GM18526 (cell line): ENCODE measurements around the gene SRRM2.
A peak's percentile ranks its signal among the peaks of the same experiment; 100 is the strongest.

Source experiments
- POLR2A ChIP-seq: IDR thresholded peaks from 3 replicates; pipeline ENCODE4 v1.6.1; 2011; ENCODE audit not compliant: insufficient read length; ENCODE audit errors: extremely low read depth

SRRM2 gene

GRCh38 chr16:2752035-2752849 is at the start of gene SRRM2:
Gene SRRM2, plus strand, starts transcription at chr16:2752638. Its CDS starts 3,727 bp downstream, at chr16:2756365.
- TF ChIP-seq POLR2A = peak; percentile 88

- TF ChIP-seq POLR2A = no peak
These were observed 49.3 kb upstream of the SRRM2 start for GRCh38 chr16:2702871-2703745.

- TF ChIP-seq POLR2A = no peak
These were observed 48.1 kb upstream of the SRRM2 start for GRCh38 chr16:2704166-2704982.

GRCh38 chr16:2704983-2705275 is 47.5 kb upstream of the SRRM2 start:
- TF ChIP-seq POLR2A = no peak

- TF ChIP-seq POLR2A = no peak
These were observed 47.1 kb upstream of the SRRM2 start for GRCh38 chr16:2705351-2705750.

GRCh38 chr16:2706085-2706484 is 46.4 kb upstream of the SRRM2 start:
- TF ChIP-seq POLR2A = no peak

- TF ChIP-seq POLR2A = no peak
These were observed 45.7 kb upstream of the SRRM2 start for GRCh38 chr16:2706611-2707311.

- TF ChIP-seq POLR2A = no peak
These were observed 44.8 kb upstream of the SRRM2 start for GRCh38 chr16:2707368-2708289.

- TF ChIP-seq POLR2A = no peak
These were observed 44.2 kb upstream of the SRRM2 start for GRCh38 chr16:2708290-2708639.

- no peak for TF ChIP-seq POLR2A
These were observed 43.4 kb upstream of the SRRM2 start for GRCh38 chr16:2708955-2709587.

- no peak for TF ChIP-seq POLR2A
These were observed 42.9 kb upstream of the SRRM2 start for GRCh38 chr16:2709588-2709984.

- TF ChIP-seq POLR2A = no peak
These were observed 42.3 kb upstream of the SRRM2 start for GRCh38 chr16:2710021-2710710.

- TF ChIP-seq POLR2A = no peak
These were observed 41.7 kb upstream of the SRRM2 start for GRCh38 chr16:2710711-2711231.
